Ovary (tissue), 9 donors: Measurements from ENCODE around the gene STAT3. TPM values are rescaled to one million over a fixed set of nuclear protein-coding genes. Genes with fewer than 3 reads are reported as not detected.

Experiments used
- DNase-seq, 5 donors: peaks; one replicate each; pipeline ENCODE4 v3.0.0-alpha.2; 2019 to 2020
- H3K27ac ChIP-seq, 2 donors: fragments of 200-600 bp; one replicate each; pipeline versions ENCODE4 v1.5.1 to v1.8.0; 2019 to 2022
- H3K27me3 ChIP-seq: fragments of 200-600 bp; one replicate; pipeline ENCODE4 v1.8.0; 2022
- H3K36me3 ChIP-seq: fragments of 200-600 bp; sonication (generic); one replicate; pipeline ENCODE4 v1.5.1; 2019
- H3K4me1 ChIP-seq: one replicate; pipeline ENCODE4 v1.8.1; 2013; ENCODE audit warnings: mild to moderate bottlenecking, moderate library complexity; ENCODE audit not compliant: insufficient read depth
- H3K4me3 ChIP-seq: fragments of 200-600 bp; sonication (generic); one replicate; pipeline ENCODE4 v1.5.1; 2017
- H3K9me3 ChIP-seq, 2 donors: fragments of 200-600 bp in 1 of 2; sonication (generic) in 1 of 2; one replicate each; pipeline versions ENCODE4 v1.5.1 to v1.8.1; 2013 to 2019; ENCODE audit warnings: mild to moderate bottlenecking in 1 of 2, moderate library complexity in 1 of 2
- EP300 ChIP-seq: sonication (generic); formaldehyde crosslinking; IDR thresholded peaks from one replicate; pipeline ENCODE4 v1.6.1; 2017; ENCODE audit warnings: antibody characterized with exemption
- POLR2A ChIP-seq: fragments of 450-650 bp; IDR thresholded peaks from one replicate; pipeline ENCODE4 v1.6.1; 2017; ENCODE audit warnings: antibody characterized with exemption, mild to moderate bottlenecking, moderate library complexity
- WGBS, 3 donors: extraction: QIAGEN DNeasy Blood & Tissue Kit in 1 of 3; methylation state at CpG; one replicate each; pipeline versions ENCODE4 v1.1.5 to v1.1.7; 2013 to 2017; 5-methylcytosine and 5-hydroxymethylcytosine counted together
- intact Hi-C, 4 donors: fragments of 100-400 bp; cut with DNase I; formaldehyde crosslinking; loops; one replicate each; pipeline versions ENCODE4 v1.11.0 to v1.15.1; 2022 to 2023
- polyA plus RNA-seq, 2 donors: library from polyadenylated mRNA; stranded (reverse); fragments of 200-250 nt in 1 of 2; fragments of 350-450 nt in 1 of 2; fragmentation: Illumina TruSeq in 1 of 2; extraction: RNeasy Lipid Tissue Mini Kit (QIAGEN cat#74804) in 1 of 2; gene quantifications; one replicate each; pipeline ENCODE4 v1.2.3, GENCODE V29; 2013 to 2014
- total RNA-seq, 7 donors: library from RNA; depleted of rRNA in 2 of 7; stranded (reverse); fragments of >200 nt in 2 of 7; fragmentation: NEBNext Ultra II Directional in 3 of 7; extraction: Animal tissue kit (Norgen Biotek cat#: 25700) in 3 of 7; gene quantifications; one replicate each; pipeline versions ENCODE4 v1.1.0 to v1.2.4, GENCODE V29; 2016 to 2023
- TF ChIP-seq, protein P1 (sequence below), 3 donors: fragments of 450-650 bp in 2 of 3; fragments of 200-600 bp in 1 of 3; IDR thresholded peaks; one replicate each; pipeline versions ENCODE4 v1.5.1 to v1.8.0; 2016 to 2022; ENCODE audit warnings: antibody characterized with exemption in 3 of 3, mild to moderate bottlenecking in 1 of 3
- donor health status: DM: no; HTN: no; CAD: no; lungs with moderate emphysema.
- donor health status: DM: no; HTN: no; CAD: no.
- donor health status: Bipolar disorder and iron deficiency.
- donor health status: DM: yes; HTN: yes; CAD: no.
- donor health status: DM: no; HTN: no; CAD: no.
- donor health status: DM: yes; HTN: yes; CAD: no.

STAT3 gene
- total and polyA plus RNA-seq, 9 donors: 58.3 to 301 (median 192) TPM

DNA sequence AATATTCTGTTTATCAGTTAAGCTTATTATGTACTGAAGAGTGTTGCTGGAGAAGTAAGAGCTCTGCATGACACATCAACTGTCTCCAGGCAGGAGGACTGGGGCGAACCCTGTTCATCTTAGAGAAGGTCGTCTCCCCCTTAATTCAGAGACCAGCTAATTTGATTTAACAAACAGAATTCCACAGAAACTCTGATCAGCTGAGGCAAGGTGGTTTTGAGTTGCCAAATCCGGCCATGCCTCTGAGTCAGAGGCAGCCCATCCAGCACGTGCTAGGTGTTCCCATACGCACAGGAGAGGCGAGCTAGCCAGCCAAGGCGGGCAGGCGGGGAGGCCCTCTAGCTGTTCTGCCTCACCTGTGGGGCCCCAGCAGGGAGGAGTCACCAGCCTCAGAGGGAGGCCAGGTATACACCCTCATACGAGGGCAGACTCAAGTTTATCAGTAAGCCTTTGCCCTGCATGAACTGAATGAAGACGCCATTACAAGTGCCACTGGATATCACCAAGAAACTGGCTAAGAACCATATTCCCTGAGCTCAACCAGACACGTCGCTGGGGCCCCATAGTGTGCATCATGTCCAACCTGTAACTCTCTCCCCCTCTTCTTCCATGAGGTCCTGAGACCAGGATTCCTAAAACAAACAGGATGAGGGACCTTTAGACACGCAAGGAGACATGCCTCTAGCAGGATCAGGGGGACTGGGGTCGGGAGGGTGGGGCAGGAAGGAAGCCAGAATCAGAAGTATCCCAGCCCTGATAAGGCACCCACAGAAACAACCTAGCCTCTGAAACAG is 74.3 kb downstream of the STAT3 start:
- 72 to 82% (median 79%) methylated on average over 14 of the region's 14 CpGs for WGBS, 3 donors
- TF ChIP-seq, protein P1, sequence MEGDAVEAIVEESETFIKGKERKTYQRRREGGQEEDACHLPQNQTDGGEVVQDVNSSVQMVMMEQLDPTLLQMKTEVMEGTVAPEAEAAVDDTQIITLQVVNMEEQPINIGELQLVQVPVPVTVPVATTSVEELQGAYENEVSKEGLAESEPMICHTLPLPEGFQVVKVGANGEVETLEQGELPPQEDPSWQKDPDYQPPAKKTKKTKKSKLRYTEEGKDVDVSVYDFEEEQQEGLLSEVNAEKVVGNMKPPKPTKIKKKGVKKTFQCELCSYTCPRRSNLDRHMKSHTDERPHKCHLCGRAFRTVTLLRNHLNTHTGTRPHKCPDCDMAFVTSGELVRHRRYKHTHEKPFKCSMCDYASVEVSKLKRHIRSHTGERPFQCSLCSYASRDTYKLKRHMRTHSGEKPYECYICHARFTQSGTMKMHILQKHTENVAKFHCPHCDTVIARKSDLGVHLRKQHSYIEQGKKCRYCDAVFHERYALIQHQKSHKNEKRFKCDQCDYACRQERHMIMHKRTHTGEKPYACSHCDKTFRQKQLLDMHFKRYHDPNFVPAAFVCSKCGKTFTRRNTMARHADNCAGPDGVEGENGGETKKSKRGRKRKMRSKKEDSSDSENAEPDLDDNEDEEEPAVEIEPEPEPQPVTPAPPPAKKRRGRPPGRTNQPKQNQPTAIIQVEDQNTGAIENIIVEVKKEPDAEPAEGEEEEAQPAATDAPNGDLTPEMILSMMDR (IDR thresholded peaks at IDR 0.05): no peak
- TF ChIP-seq EP300 (no peak), POLR2A (no peak)
- H3K4me1 ChIP-seq: peaks cover 16% of the 10 kb centered on the region
- H3K4me3 ChIP-seq: no peak overlapping the region
- H3K27ac ChIP-seq: no peak overlapping the region
- no peaks in the 10 kb centered on the region for H3K36me3 ChIP-seq
- no peaks in the 10 kb centered on the region for H3K9me3 ChIP-seq
- H3K27me3 ChIP-seq: no peaks in the 10 kb centered on the region
- intact Hi-C loops: loop anchor here in 1 of 4 donors (5.0 kb wide), 1 partner anchor 203 kb away; no protein-coding TSS in a partner anchor
- no peak for DNase-seq

DNA sequence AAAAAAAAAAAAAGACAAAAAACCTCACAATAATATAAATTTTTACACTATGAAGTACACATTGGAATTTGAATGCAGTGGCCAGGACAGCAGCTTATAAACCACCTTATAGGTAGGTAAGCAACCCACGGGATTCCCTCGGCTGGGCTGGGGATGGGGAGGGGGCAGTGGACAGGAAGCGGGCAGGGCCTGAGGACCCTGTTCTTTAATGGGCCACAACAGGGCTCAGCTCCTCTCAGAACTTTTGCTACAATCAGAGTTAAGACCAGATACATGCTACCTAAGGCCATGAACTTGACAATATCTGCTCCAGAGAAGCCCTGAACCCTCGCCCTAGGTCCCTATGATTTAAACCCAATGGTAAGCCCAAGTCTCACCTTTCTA is 74.9 kb downstream of the STAT3 start:
- Histone ChIP-seq H3K4me3 (no peak overlapping the region), H3K9me3 (no peaks in the 10 kb centered on the region), H3K27ac (no peak overlapping the region), H3K36me3 (no peaks in the 10 kb centered on the region), H3K4me1 (peaks cover 17% of the 10 kb centered on the region), H3K27me3 (no peaks in the 10 kb centered on the region)
- TF ChIP-seq EP300 (no peak), POLR2A (no peak)
- TF ChIP-seq, protein P1 (IDR thresholded peaks at IDR 0.05): no peak
- intact Hi-C loops: loop anchor here in 1 of 4 donors (5.0 kb wide), 1 partner anchor 204 kb away; no protein-coding TSS in a partner anchor
- DNase-seq: no peak
- 85 to 88% (median 86%) methylated on average over 4 of the region's 4 CpGs for WGBS, 3 donors

DNA sequence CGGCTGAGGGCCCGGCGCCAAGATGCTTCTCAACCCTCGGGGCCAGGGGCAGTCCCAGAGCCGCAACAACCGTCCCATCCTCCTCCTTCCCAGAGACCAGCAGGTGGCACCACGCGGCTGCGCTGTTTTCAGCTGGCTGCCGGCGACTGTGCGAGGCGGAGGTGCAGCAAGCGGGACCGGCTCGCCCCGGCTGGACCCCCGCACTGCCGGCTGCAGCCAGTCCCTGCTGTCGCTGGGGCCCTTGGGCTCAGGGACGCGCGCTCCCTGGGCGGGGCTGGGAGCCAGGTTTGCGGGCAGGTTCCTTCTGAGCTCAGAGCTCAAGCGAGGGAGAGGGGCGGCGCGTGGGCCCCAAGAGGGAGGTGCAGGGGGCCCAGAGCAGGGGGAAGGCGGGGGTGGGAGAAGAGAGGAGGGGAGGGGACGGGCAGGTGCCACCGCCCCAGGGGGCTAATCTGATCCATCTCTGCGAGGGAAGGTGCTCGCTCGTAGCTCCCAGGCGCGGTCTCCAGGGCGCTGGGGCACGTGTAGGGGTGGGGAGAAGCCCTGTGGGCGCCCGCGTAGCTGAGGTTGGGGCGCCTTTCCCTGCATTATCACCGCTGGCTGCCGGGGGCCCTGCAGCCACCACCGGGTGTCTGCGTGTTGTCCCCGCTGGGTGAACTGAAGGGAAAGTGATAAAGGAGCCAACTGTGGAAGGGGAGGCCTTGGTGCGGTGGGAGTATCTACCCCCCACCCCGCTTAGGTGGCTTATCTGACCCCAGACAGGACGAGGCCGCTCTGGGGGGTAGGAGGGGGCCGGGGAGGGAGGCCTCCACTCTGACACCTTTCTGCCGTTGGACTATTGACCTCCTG is 75.7 kb downstream of the STAT3 start:
- WGBS, 3 donors: 13 to 30% (median 20%) methylated on average over 41 to 54 of the region's 54 CpGs
- TF ChIP-seq, protein P1 (IDR thresholded peaks at IDR 0.05): peak; percentile 64 to 81 (median 79)
- TF ChIP-seq EP300 (no peak), POLR2A (peak; percentile 16)
- Histone ChIP-seq H3K36me3 (no peaks in the 10 kb centered on the region), H3K4me1 (peaks cover 20% of the 10 kb centered on the region), H3K27ac (peak overlapping the region; percentile 43 to 92), H3K9me3 (no peaks in the 10 kb centered on the region), H3K4me3 (peak overlapping the region; percentile 22), H3K27me3 (no peaks in the 10 kb centered on the region)
- intact Hi-C loops: loop anchor here in 1 of 4 donors (5.0 kb wide), 1 partner anchor 205 kb away; no protein-coding TSS in a partner anchor
- peak; percentile 89 to 92 (median 90) for DNase-seq

DNA sequence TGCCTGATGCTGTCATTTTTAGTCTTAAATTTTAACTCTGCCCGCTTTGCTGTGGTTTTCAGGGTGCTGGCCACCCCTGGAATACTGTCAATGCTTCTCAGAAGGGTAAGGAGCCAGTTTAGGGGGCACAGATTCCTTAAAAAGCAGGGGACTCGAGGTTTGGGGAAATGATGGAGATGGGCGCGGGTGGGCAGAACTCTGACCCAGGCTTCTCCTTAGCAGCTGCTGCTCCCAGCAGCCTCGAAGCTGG is 76.3 kb downstream of the STAT3 start:
- peak in 1 of 5 donors; percentile 45 for DNase-seq
- H3K9me3 ChIP-seq: no peaks in the 10 kb centered on the region
- no peaks in the 10 kb centered on the region for H3K36me3 ChIP-seq
- intact Hi-C loops: loop anchor here in 1 of 4 donors (5.0 kb wide), 1 partner anchor 205 kb away; no protein-coding TSS in a partner anchor
- 7 to 15% (median 8%) methylated on average over 5 of the region's 5 CpGs for WGBS, 3 donors
- no peaks in the 10 kb centered on the region for H3K27me3 ChIP-seq
- no peak overlapping the region for H3K4me3 ChIP-seq
- peaks cover 20% of the 10 kb centered on the region for H3K4me1 ChIP-seq
- peak overlapping the region; percentile 43 to 92 for H3K27ac ChIP-seq
- TF ChIP-seq, protein P1 (IDR thresholded peaks at IDR 0.05): no peak
- TF ChIP-seq POLR2A (no peak), EP300 (no peak)
